Transverse colon (tissue), 4 donors: ENCODE data around the gene MSX2. TPM values are rescaled to one million over a fixed set of nuclear protein-coding genes. Genes with fewer than 3 reads are reported as not detected.

Experiments
- DNase-seq: peaks from one replicate; pipeline ENCODE4 v3.0.0-alpha.2; 2019
- H3K27ac ChIP-seq, 4 donors: fragments of 200-600 bp; sonication (generic); 2 replicates each; pipeline ENCODE4 v1.5.1; 2016 to 2018; ENCODE audit warnings: inconsistent platforms in 4 of 4
- H3K27me3 ChIP-seq: fragments of 200-600 bp; sonication (generic); 2 replicates; pipeline ENCODE4 v1.5.1; 2017; ENCODE audit warnings: inconsistent platforms
- H3K36me3 ChIP-seq, 4 donors: fragments of 200-600 bp; sonication (generic); 2 replicates each; pipeline ENCODE4 v1.5.1; 2017 to 2019; ENCODE audit warnings: inconsistent platforms in 4 of 4
- H3K4me1 ChIP-seq, 4 donors: fragments of 200-600 bp; sonication (generic); 2 replicates each; pipeline ENCODE4 v1.5.1; 2017 to 2020; ENCODE audit warnings: inconsistent platforms in 4 of 4
- H3K4me3 ChIP-seq, 4 donors: fragments of 200-600 bp; sonication (generic); 1 replicate in 1 of 4; 2 replicates in 3 of 4; pipeline versions ENCODE4 v1.5.1 to v1.6.1; 2017 to 2019; ENCODE audit warnings: inconsistent platforms in 4 of 4
- H3K9me3 ChIP-seq, 2 donors: fragments of 200-600 bp; sonication (generic); 2 replicates each; pipeline ENCODE4 v1.5.1; 2017 to 2019; ENCODE audit warnings: inconsistent platforms in 2 of 2
- CTCF ChIP-seq, 5 experiments: fragments of 200-600 bp in 3 of 5; fragments of 450-650 bp in 2 of 5; sonication (generic) in 3 of 5; IDR thresholded peaks; 1 replicate in 2 of 5; 2 replicates in 3 of 5; pipeline ENCODE4 v1.5.1; 2016 to 2017; ENCODE audit warnings: antibody characterized with exemption in 5 of 5, inconsistent platforms in 3 of 5, mild to moderate bottlenecking in 2 of 5, moderate library complexity in 1 of 5
- EP300 ChIP-seq: sonication (generic); formaldehyde crosslinking; IDR thresholded peaks from one replicate; pipeline ENCODE4 v1.6.1; 2017; ENCODE audit warnings: antibody characterized with exemption, low read depth
- POLR2A ChIP-seq: fragments of 450-650 bp; IDR thresholded peaks from one replicate; pipeline ENCODE4 v1.6.1; 2016; ENCODE audit warnings: antibody characterized with exemption, mild to moderate bottlenecking, moderate library complexity
- POLR2AphosphoS5 ChIP-seq, 3 donors: sonication (generic); formaldehyde crosslinking; IDR thresholded peaks; one replicate each; pipeline ENCODE4 v1.6.1; 2016; ENCODE audit warnings: antibody characterized with exemption in 3 of 3
- WGBS, 2 donors: methylation state at CpG; one replicate each; pipeline ENCODE4 v1.1.5; 2018; ENCODE audit warnings: low coverage in 1 of 2; 5-methylcytosine and 5-hydroxymethylcytosine counted together
- in situ Hi-C, 4 donors: fragments of 200-750 bp; cut with MboI; loops; one replicate each; pipeline versions ENCODE4 v1.15.0 to v1.15.1; 2017; ENCODE audit warnings: low sequenced_read_pairs in 3 of 4, low pct_ligation_motif_present in 1 of 4, low pct_unique_long_range_greater_than_20kb in 1 of 4
- intact Hi-C: fragments of 100-400 bp; cut with DNase I; formaldehyde crosslinking; loops from one replicate; pipeline ENCODE4 v1.15.1; 2023; ENCODE audit warnings: low total_unique reads
- total RNA-seq, 4 donors: library from RNA; depleted of rRNA; stranded (reverse); fragments of >200 nt; gene quantifications; one replicate each; pipeline ENCODE4 v1.1.0, GENCODE V29; 2016

The MSX2 gene
- total RNA-seq, 4 donors from 2014 or later, result 0.27 to 1.1 TPM; not detected in 2

- H3K36me3 ChIP-seq, result no peaks in the 10 kb centered on the region
- DNase-seq, result no peak
- H3K27me3 ChIP-seq, result peaks cover 99% of the 10 kb centered on the region
- H3K9me3 ChIP-seq, result no peaks in the 10 kb centered on the region
- TF ChIP-seq POLR2A, result no peak
- H3K4me3 ChIP-seq, result no peak overlapping the region
- intact Hi-C loops (no loop called here), in situ Hi-C loops (no loop called here)
- peaks cover 0 to 19% (median 9%) of the 10 kb centered on the region in 4 donors for H3K4me1 ChIP-seq
- WGBS, 2 donors, result 66 to 71% methylated on average over 10 to 11 of the region's 11 CpGs
- no peak overlapping the region for H3K27ac ChIP-seq
These were observed 3.7 kb downstream of the MSX2 start for GRCh38 chr5:174727794-174728680.

GRCh38 chr5:174729075-174729680 is 4.8 kb downstream of the MSX2 start:
- intact Hi-C loops, result no loop called here
- peaks cover 99% of the 10 kb centered on the region for H3K27me3 ChIP-seq
- 69 to 87% methylated on average over 9 to 18 of the region's 18 CpGs for WGBS, 2 donors

GRCh38 chr5:174731214-174732035 is 7.0 kb downstream of the MSX2 start:
- WGBS, 2 donors, result 26 to 55% methylated on average over 16 to 32 of the region's 45 CpGs
- Histone ChIP-seq H3K9me3 (no peaks in the 10 kb centered on the region), H3K4me3 (no peak overlapping the region), H3K36me3 (no peaks in the 10 kb centered on the region), H3K27me3 (peaks cover 99% of the 10 kb centered on the region), H3K4me1 (peaks cover 0 to 7% (median 0%) of the 10 kb centered on the region in 4 donors), H3K27ac (no peak overlapping the region)
- in situ Hi-C loops (loop anchor here in 1 of 4 donors (10.0 kb wide), 1 partner anchor 317 kb away; no protein-coding TSS in a partner anchor), intact Hi-C loops (no loop called here)
- DNase-seq, result no peak
- TF ChIP-seq CTCF (IDR thresholded peaks at IDR 0.05), result no peak
- no peak for TF ChIP-seq POLR2A

More at GRCh38 chr5:174729075-174729680, 4.8 kb downstream of the MSX2 start:
- Histone ChIP-seq H3K27ac (no peak overlapping the region), H3K4me3 (no peak overlapping the region), H3K4me1 (peaks cover 0 to 15% (median 5%) of the 10 kb centered on the region in 4 donors), H3K9me3 (no peaks in the 10 kb centered on the region), H3K36me3 (no peaks in the 10 kb centered on the region)
- TF ChIP-seq EP300 (no peak), POLR2AphosphoS5 (IDR thresholded peaks at IDR 0.05) (no peak), CTCF (IDR thresholded peaks at IDR 0.05) (no peak), POLR2A (no peak)
- in situ Hi-C loops, result no loop called here
- no peak for DNase-seq

- Histone ChIP-seq H3K4me1 (peaks cover 0 to 7% (median 0%) of the 10 kb centered on the region in 4 donors), H3K27ac (no peak overlapping the region), H3K36me3 (no peaks in the 10 kb centered on the region), H3K27me3 (peaks cover 99% of the 10 kb centered on the region), H3K4me3 (no peak overlapping the region), H3K9me3 (no peaks in the 10 kb centered on the region)
- in situ Hi-C loops, result loop anchor here in 1 of 4 donors (10.0 kb wide), 1 partner anchor 318 kb away; no protein-coding TSS in a partner anchor
- intact Hi-C loops, result no loop called here
- WGBS, 2 donors, result 18 to 20% methylated on average over 1 to 57 of the region's 62 CpGs
- TF ChIP-seq POLR2AphosphoS5 (IDR thresholded peaks at IDR 0.05) (no peak), CTCF (IDR thresholded peaks at IDR 0.05) (no peak), POLR2A (no peak), EP300 (no peak)
- DNase-seq, result no peak
These were observed 7.9 kb downstream of the MSX2 start for GRCh38 chr5:174732036-174733020.
